Measurements from ENCODE around the gene GOLGA5.

Gene GOLGA5

DNA sequence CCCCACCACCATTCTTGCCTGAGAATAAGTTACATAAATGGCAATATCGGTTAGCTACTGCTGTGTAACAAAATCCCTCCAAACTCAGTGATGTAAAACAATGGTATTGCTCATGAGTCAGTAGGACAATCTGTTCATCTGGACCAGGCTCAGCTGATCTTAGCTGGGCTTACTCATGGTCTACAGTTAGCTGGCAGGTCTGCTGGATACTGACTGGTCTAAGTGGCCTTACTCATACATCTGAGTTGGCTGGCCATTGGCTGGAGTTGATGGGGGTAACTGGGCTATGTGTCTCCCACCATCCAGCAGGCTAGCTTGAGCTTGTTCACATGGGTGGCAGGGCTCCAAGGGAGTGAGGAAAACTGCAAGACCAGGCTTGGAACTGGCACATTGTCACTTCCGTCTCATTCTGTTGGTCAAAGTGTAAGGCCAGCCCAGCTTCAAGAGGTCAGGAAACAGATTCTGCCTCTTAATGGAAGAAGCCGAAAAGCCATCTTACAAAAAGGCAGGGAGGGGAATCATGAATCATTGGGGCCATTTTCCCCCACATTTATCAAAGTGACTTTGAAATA, 72.2 kb downstream of the GOLGA5 start:
- no peaks in the 10 kb centered on the region for H3K4me1 ChIP-seq (ENCODE audit: insufficient read depth, low read length)
- no peaks in the 10 kb centered on the region for H3K9me3 ChIP-seq (ENCODE audit: insufficient read depth, low read length, severe bottlenecking)
- no peaks in the 10 kb centered on the region for H4K20me1 ChIP-seq (ENCODE audit: insufficient read depth, low read length)
- H3K36me3 ChIP-seq (ENCODE audit: insufficient read depth, low read length), result no peaks in the 10 kb centered on the region
- DNase-seq (no peak), ATAC-seq (ENCODE audit: insufficient read depth, low read depth) (no peak)
- no peak overlapping the region for H3K27ac ChIP-seq (ENCODE audit: low read length)
- H3K4me3 ChIP-seq (ENCODE audit: low read depth in 1 of 2, low read length in 2 of 2), result no peak overlapping the region
- no peak overlapping the region for H3K4me2 ChIP-seq (ENCODE audit: insufficient read depth, low read length)
- TF ChIP-seq EZH2 (IDR thresholded peaks at IDR 0.05; ENCODE audit: borderline replicate concordance, low read depth, low read length, severe bottlenecking), result no peak
- TF ChIP-seq, protein P1, sequence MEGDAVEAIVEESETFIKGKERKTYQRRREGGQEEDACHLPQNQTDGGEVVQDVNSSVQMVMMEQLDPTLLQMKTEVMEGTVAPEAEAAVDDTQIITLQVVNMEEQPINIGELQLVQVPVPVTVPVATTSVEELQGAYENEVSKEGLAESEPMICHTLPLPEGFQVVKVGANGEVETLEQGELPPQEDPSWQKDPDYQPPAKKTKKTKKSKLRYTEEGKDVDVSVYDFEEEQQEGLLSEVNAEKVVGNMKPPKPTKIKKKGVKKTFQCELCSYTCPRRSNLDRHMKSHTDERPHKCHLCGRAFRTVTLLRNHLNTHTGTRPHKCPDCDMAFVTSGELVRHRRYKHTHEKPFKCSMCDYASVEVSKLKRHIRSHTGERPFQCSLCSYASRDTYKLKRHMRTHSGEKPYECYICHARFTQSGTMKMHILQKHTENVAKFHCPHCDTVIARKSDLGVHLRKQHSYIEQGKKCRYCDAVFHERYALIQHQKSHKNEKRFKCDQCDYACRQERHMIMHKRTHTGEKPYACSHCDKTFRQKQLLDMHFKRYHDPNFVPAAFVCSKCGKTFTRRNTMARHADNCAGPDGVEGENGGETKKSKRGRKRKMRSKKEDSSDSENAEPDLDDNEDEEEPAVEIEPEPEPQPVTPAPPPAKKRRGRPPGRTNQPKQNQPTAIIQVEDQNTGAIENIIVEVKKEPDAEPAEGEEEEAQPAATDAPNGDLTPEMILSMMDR (IDR thresholded peaks at IDR 0.05; ENCODE audit: borderline replicate concordance, extremely low read depth, low read length, poor library complexity, severe bottlenecking), result no peak
- H2AFZ ChIP-seq (ENCODE audit: low read depth, low read length), result no peak overlapping the region
- H3K9ac ChIP-seq (ENCODE audit: low read depth, low read length), result no peak overlapping the region
- no peaks in the 10 kb centered on the region for H3K27me3 ChIP-seq (ENCODE audit: insufficient read depth, low read length, poor library complexity)
- H3K79me2 ChIP-seq (ENCODE audit: insufficient read depth, low read length), result no peaks in the 10 kb centered on the region

DNA sequence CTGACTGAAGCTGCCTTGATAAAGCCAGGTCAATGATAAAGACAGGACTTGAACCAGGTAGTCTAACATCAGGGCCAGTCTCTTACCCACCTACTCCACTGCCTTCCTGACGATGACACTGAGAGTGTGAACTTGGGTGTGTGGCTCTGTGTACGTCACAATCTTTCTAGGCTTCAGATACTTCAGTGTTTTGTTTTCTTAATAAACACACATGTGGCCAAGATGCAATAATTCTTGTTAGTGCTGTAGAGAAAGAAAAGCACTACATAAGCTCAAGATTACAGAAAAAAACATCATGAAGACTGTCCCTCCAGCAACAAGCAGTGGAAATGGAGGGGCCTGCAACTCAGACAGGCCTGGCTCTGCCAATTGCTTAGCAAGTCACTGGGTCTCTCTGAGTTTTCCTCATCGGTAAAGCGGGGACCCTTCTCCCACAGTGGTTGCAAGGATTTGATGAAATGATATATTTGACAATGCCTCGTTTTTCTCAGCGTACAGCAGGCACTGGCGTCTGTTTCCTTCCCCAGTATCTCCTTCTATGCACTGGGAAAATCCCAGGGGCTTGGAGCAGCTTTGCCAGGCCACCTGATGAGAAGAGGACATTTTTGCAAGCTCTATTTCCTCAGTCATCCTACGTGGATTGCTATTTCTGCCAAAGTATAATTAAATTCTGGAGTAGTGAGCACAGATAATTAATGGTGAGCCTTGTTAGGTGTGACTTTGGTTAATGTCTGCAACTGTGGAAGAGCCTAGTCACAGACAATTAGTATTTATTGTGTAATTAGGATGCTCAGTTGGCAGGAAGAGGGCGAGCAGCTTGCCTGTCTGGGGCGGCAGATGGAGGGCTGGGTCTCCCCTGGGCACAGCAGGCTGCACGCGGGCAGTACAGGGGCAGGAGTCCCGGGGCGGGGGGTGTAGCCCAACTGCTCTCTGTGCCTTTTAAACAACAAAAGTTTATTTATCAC, 73.1 kb downstream of the GOLGA5 start:
- no peak overlapping the region for H3K9ac ChIP-seq (ENCODE audit: low read depth, low read length)
- no peaks in the 10 kb centered on the region for H3K27me3 ChIP-seq (ENCODE audit: insufficient read depth, low read length, poor library complexity)
- TF ChIP-seq, protein P1 (IDR thresholded peaks at IDR 0.05; ENCODE audit: borderline replicate concordance, extremely low read depth, low read length, poor library complexity, severe bottlenecking), result no peak
- TF ChIP-seq EZH2 (IDR thresholded peaks at IDR 0.05; ENCODE audit: borderline replicate concordance, low read depth, low read length, severe bottlenecking), result no peak
- no peaks in the 10 kb centered on the region for H3K36me3 ChIP-seq (ENCODE audit: insufficient read depth, low read length)
- no peak overlapping the region for H3K4me2 ChIP-seq (ENCODE audit: insufficient read depth, low read length)
- ATAC-seq (ENCODE audit: insufficient read depth, low read depth) (no peak), DNase-seq (no peak)
- H3K27ac ChIP-seq (ENCODE audit: low read length), result no peak overlapping the region
- H3K4me1 ChIP-seq (ENCODE audit: insufficient read depth, low read length), result no peaks in the 10 kb centered on the region
- H4K20me1 ChIP-seq (ENCODE audit: insufficient read depth, low read length), result no peaks in the 10 kb centered on the region
- no peaks in the 10 kb centered on the region for H3K79me2 ChIP-seq (ENCODE audit: insufficient read depth, low read length)
- no peak overlapping the region for H2AFZ ChIP-seq (ENCODE audit: low read depth, low read length)
- H3K4me3 ChIP-seq (ENCODE audit: low read depth in 1 of 2, low read length in 2 of 2), result no peak overlapping the region
- no peaks in the 10 kb centered on the region for H3K9me3 ChIP-seq (ENCODE audit: insufficient read depth, low read length, severe bottlenecking)

DNA sequence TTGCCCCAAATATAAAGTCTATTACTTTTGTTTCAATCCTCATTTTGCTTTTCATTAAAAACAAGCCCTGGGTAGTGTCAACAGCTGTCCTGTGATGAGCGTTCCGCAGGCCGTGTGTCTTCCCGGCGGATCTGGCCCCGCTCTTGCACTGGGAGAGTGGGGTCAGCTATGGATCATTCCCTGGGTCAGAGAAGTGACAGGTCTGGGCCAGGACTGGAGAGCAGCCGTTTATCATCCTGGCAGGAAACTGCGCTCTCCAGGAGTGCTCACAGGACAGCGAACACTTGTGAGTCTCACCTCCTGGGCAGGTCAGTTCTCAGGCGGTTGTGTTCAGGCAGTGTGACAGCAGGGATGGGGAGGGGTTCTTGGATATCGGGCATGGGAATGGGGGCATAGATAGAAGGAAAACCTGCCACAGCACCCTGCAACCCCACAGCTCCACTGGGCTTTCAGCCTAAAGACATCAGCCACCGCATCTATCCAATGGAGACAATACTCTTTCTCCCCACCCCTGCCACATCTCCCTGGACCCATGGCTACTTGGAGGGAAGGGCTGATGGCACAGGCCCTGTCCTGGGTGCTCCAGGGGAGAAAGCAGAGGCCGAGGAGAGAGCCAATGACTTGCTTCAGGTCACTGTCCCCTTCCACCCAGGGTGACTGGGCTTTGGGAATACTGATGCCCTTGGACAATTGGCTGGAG, 81.0 kb downstream of the GOLGA5 start:
- Histone ChIP-seq H3K4me1 (ENCODE audit: insufficient read depth, low read length) (no peaks in the 10 kb centered on the region), H3K27me3 (ENCODE audit: insufficient read depth, low read length, poor library complexity) (no peaks in the 10 kb centered on the region)
- ATAC-seq (ENCODE audit: insufficient read depth, low read depth), result no peak

More for the DNA sequence above, 81.0 kb downstream of the GOLGA5 start:
- Histone ChIP-seq H3K27ac (ENCODE audit: low read length) (no peak overlapping the region), H3K36me3 (ENCODE audit: insufficient read depth, low read length) (no peaks in the 10 kb centered on the region), H3K4me2 (ENCODE audit: insufficient read depth, low read length) (no peak overlapping the region), H3K9ac (ENCODE audit: low read depth, low read length) (no peak overlapping the region), H3K4me3 (ENCODE audit: low read depth in 1 of 2, low read length in 2 of 2) (no peak overlapping the region), H3K9me3 (ENCODE audit: insufficient read depth, low read length, severe bottlenecking) (no peaks in the 10 kb centered on the region), H3K79me2 (ENCODE audit: insufficient read depth, low read length) (no peaks in the 10 kb centered on the region), H2AFZ (ENCODE audit: low read depth, low read length) (no peak overlapping the region), H4K20me1 (ENCODE audit: insufficient read depth, low read length) (no peaks in the 10 kb centered on the region)
- DNase-seq, result no peak
- TF ChIP-seq, protein P1 (IDR thresholded peaks at IDR 0.05; ENCODE audit: borderline replicate concordance, extremely low read depth, low read length, poor library complexity, severe bottlenecking), result no peak
- no peak for TF ChIP-seq EZH2 (IDR thresholded peaks at IDR 0.05; ENCODE audit: borderline replicate concordance, low read depth, low read length, severe bottlenecking)
